Measurements from ENCODE around the gene CRACR2B.

CRACR2B gene

GRCh38 chr11:853682-854448 lies 26.1 kb downstream of the CRACR2B start:
- DNase-seq = no peak

- no peak for DNase-seq
Measured at GRCh38 chr11:854601-855329, 27.0 kb downstream of the CRACR2B start.

GRCh38 chr11:855330-855674 lies 27.6 kb downstream of the CRACR2B start:
- no peak for DNase-seq

- no peak for DNase-seq
Measured at GRCh38 chr11:855796-856195, 28.1 kb downstream of the CRACR2B start.

GRCh38 chr11:856397-856796 lies 28.7 kb downstream of the CRACR2B start:
- DNase-seq = no peak

GRCh38 chr11:858053-858761 lies 30.5 kb downstream of the CRACR2B start:
- no peak for DNase-seq

- no peak for DNase-seq
Measured at GRCh38 chr11:858762-859339, 31.1 kb downstream of the CRACR2B start.

- DNase-seq = peak; percentile 68
Measured at GRCh38 chr11:859394-860131, 31.8 kb downstream of the CRACR2B start.

GRCh38 chr11:860234-861104 lies 32.8 kb downstream of the CRACR2B start:
- no peak for DNase-seq

GRCh38 chr11:861105-861479 lies 33.4 kb downstream of the CRACR2B start:
- no peak for DNase-seq

- DNase-seq = no peak
Measured at GRCh38 chr11:862081-862661, 34.5 kb downstream of the CRACR2B start.

- DNase-seq = peak; percentile 69
Measured at GRCh38 chr11:862696-863022, 34.9 kb downstream of the CRACR2B start.

- peak; percentile 66 for DNase-seq
Measured at GRCh38 chr11:863023-863909, 35.5 kb downstream of the CRACR2B start.

GRCh38 chr11:863910-864827 lies 36.5 kb downstream of the CRACR2B start:
- DNase-seq = no peak

- DNase-seq = no peak
Measured at GRCh38 chr11:864898-865297, 37.2 kb downstream of the CRACR2B start.

- no peak for DNase-seq
Measured at GRCh38 chr11:865462-866430, 38.0 kb downstream of the CRACR2B start.

GRCh38 chr11:866481-866880 lies 38.8 kb downstream of the CRACR2B start:
- DNase-seq = no peak

Measured in right kidney (tissue), 1 donor.